COLO668 (cell line): ENCODE data around the gene RAB15.

Source experiments
- DNase-seq: peaks from one replicate; lab custom pipeline; 2025; ENCODE audit not compliant: unreplicated experiment; lab: John Stamatoyannopoulos, UW

RAB15 gene

GRCh38 chr14:64971943-64972791, at the start of gene RAB15:
Gene RAB15, minus strand, starts transcription at chr14:64972336. Its CDS starts 260 bp downstream, at chr14:64972076.
- DNase-seq = peak; percentile 76

DNA sequence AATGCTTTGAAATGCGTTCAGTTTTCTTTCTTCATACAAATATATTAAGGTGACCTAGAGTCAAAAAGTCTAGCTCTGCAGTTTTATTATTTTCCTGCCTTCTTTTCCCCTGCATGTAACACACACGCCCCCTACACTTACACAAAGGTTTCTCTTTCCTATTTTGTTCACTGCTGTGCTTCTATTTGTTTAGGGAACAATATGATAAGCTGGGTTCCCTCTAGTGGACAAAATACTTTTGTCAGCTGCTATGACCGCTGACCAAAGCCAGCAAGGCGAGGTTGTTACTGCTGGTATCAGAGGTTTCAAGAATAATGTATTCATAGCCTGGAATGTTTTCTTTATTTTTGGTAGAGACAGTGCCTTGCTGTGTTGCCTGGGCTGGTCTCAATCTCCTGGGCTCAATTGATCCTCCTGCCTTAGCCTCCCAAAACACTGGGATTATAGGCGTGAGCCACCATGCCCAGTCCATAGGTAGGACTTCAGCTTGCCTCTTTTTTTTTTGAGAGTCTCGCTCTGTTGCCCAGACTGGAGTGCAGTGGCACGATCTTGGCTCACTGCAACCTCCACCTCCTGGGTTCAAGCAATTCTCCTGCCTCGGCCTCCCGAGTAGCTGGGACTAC, 47.9 kb upstream of the RAB15 start:
- peak; percentile 28 for DNase-seq

DNA sequence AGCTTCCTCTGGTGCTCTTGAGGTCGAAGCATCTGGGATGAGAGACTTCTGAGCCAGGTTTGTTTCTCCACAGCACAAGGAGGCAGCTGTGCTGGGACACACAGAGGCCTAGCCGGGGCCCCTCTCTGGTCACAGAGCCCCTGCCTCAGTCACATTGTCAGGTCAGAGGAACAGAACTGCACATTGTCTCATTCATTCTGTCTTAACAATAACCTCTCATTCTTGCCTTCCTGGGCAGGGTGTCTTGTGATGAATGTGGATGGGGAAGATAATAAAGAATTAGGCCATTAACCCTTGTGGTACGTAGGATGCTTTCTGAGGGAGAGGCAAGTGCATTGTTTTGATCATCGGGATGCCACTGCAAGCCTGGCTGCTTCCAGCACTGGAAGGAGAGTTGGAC, 44.3 kb upstream of the RAB15 start:
- DNase-seq = no peak

- no peak for DNase-seq
These were observed 43.3 kb upstream of the RAB15 start for GRCh38 chr14:65015391-65015790.

DNA sequence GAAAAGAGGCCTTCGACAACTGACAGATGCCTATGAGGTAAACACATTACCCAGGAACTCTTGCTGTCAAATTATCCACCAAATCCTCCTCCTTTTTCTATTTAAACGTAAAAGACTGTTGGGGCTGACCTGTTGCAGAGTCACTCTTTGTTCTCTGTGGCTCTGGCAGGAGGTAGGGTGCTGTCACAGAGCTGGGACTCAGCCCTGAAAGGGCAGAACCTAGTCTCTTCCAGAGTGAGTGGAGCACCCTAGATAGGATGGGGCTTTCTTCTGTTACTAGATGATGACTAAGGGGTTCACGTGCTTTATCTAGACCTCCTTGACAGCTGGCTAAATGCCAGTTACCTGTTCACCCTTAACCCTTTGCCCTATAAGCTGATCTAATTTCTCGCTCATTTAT, 40.2 kb upstream of the RAB15 start:
- DNase-seq = no peak

DNA sequence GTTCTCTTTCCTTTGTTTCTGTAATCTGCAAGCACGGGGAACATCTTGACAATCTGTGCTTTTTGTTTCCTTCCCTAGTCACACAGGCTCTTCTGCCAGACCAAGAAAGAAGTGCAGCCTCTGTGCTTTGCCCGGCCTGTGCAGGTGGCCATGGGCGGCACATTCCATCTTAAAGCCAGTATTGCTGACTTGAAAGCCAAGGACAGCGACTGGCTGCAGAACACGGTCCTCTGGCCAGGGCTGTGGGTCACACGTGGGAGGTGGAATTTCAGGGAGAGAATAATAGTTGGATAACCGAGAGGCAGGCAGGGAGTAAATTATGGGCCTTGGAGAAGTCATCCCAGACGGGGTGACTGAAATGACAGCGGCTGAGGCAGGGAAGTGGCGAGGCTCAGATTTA, 39.4 kb upstream of the RAB15 start:
- no peak for DNase-seq

GRCh38 chr14:65010211-65010931, 38.2 kb upstream of the RAB15 start:
- no peak for DNase-seq

DNA sequence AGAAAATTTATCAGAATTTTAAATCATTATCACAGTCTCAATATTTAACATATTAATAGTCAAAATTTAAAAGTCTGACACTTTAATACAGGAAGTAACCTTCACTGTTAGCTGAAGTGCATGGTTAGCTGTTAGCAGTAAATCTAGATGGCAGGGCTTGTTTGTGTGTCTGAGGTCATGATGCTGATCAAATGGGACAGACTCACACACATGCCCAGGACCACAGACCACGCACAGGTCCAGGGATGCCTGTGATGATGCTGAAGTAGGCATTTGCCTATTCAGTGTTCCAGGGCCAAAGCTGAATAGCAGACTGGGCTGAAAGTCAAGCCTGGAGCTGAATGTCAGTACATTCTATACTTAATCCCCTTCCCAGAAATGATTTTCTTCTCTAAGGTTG, 35.1 kb upstream of the RAB15 start:
- no peak for DNase-seq

- DNase-seq = no peak
These were observed 34.2 kb upstream of the RAB15 start for GRCh38 chr14:65006261-65006721.

DNA sequence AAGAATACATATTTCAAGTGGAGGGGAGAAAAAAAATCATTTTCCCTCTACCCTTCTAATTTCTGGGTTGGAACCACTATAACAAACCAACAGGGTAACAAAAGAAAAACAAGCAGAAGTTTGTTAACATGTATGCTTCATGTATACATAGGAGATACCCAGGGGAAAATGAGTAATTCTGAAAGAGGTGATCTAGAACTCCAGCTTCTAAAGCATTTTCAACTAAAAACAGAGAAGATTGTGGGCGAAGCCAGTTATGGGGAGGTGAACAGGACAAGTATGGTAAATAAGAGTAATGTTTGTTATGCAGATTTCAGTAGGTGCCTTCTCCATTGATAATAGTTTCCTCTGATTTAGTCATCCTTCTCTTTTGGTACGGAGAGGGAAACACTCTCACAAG, 31.3 kb upstream of the RAB15 start:
- DNase-seq = no peak

DNA sequence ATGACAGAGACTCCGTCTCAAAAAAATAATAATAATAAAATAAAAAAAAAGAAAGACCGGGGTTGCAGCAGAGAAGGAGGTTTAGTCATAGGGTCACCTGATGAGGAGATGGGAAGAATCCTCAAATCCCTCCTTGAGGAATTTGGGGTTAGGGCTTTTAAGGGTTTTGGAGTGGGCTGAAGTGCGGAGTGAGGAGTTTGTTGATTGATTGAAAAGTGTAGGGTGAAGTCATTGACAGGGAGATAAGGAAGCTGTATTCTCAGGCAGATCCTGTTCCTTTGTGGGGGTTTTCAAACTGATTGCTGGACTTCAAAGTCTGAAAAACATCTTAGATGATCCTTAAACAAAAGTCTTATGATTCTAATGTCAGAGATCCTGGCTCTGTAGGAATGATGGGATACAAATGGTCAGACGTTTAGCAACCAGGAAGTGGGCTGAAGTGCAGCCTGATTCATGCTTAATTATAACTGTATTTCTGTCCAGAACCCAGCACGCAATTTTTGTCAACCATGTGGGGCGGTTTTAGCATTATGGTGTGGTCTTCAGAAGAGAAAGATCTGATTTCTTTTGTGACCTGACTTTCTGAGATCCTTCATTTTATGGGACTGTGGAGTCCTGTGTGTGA, 30.6 kb upstream of the RAB15 start:
- DNase-seq = no peak

- DNase-seq = no peak
These were observed 29.6 kb upstream of the RAB15 start for GRCh38 chr14:65001723-65002122.

DNA sequence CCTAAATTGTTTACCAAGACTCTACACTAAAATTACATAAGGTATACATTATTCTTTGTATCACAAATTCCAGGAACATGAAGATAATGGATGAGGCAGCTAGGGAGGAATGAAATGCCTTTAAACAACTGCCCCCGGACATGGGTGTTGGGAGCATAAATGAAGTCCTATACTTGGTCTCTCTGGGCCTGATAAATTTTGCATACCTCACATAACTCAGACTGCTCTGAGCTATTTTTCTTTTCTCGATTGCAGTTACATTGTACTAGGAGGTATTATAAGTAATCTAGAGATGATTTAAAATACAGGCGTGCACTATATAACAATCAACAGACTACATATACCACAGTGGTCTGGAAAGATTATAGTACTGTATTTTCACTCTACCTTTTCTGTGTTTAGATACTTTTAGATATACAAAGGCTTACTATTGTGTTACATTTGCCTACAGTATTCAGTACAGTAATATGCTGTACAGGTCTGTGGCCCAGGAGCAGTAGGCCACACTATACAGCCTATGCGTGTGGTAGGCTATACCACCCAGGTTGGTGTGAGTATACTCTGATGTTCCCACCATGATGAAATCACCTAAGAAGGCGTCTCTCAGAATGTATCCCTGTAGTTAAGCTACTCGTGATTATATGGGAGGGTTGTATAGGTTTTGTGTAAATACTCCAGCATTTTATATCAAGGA, 28.9 kb upstream of the RAB15 start:
- no peak for DNase-seq

DNA sequence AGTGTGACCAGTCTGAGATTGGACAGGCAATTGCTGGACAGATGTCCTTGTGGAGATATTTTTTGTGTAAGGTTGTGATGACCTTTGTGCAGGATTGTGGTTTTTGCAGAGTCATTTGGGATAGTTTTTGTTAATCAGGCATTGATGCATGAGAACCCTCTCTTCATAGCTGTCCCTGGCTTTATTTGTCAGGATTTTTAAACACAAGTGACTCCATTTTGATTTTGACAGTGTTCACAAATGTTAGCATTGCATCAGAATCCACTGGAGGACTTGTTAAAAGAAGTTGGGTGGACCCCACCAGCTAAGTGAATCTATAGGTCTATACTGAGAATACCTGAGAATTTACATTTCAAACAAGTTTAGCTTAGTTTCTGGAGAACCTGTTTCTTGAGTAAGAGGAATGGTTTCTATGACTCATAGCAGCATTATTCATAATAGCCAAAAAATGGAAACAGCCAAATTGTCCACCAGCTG, 26.4 kb upstream of the RAB15 start:
- no peak for DNase-seq

GRCh38 chr14:64997108-64997794, 25.1 kb upstream of the RAB15 start:
- no peak for DNase-seq

DNA sequence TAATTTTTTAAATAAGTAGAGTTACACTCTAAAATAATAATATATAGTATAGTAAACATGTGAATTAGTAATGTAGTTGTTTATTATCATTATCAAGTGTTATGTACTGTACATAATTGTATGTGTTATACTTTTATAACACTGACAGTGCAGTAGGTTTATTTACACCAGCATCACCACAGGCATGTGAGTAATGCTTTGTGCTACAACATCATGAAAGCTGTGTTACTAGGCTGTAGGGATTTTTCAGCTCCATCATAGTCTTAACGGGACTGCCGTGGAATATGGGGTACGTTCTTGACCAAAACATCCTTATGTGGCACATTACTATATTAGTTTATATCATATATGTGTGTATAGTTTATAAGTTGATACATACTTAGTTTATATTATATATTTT, 23.2 kb upstream of the RAB15 start:
- no peak for DNase-seq

DNA sequence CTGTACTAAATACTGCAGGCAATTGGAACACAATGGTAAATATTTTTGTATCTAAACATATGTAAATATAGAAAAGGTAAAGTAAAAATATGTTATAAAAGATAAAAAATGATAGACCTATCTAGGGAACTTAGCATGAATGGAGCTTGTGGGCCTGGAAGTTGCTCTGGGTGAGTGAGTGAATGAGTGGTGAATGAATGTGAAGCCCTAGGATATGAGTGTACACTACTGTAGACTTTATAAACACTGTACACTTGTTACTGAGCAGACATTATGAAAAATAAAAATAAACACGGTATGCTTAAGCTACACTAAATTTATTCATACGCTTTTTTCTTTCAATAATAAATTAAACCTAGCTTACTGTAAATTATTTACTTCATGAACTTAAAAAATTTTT, 22.4 kb upstream of the RAB15 start:
- DNase-seq = no peak

- DNase-seq = no peak
These were observed 21.3 kb upstream of the RAB15 start for GRCh38 chr14:64993266-64993930.

DNA sequence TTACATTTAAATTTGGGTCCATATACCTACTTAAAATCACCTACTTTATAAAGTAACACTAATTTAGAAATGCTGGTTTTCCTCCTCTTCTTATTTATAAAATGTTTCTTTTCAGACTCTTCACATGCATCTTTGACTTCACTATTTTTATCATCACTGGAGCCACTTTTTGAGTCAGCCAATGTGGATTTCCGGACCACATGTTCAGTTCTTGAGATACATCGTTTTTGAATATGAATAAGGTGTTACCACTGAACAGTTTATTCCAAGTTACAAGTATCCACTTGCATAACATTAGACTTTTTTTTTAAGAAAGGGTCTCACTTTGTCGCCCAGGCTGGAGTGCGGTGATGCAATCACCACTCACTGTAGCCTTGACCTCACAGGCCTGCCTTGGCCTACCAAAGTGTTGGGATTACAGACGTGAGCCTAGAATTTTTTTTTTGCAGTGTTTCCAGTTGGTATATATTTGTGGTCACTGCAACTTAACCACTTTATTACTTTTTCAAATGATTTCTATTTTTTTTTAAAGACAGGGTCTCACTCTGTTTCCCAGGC, 20.3 kb upstream of the RAB15 start:
- no peak for DNase-seq
